Heart left ventricle (tissue), 13 donors: ENCODE measurements around the gene CCBE1.

ENCODE experiments used
- CTCF ChIP-seq, 12 donors: fragments of 200-600 bp; sonication (generic) in 4 of 12; IDR thresholded peaks; one replicate each; pipeline versions ENCODE4 v1.5.0 to v1.8.0; 2018 to 2022; ENCODE audit warnings: antibody characterized with exemption in 12 of 12, mild to moderate bottlenecking in 5 of 12
- POLR2A ChIP-seq, 2 donors: fragments of 450-650 bp; IDR thresholded peaks; one replicate each; pipeline ENCODE4 v1.6.1; 2017; ENCODE audit warnings: antibody characterized with exemption in 2 of 2, mild to moderate bottlenecking in 2 of 2, moderate library complexity in 2 of 2
- donor health status: ischemic (EF 13 %, LVEDD 7.1; RV severe dilation, severe dysfunction).
- donor health status: DM: no; HTN: yes; CAD: no.
- donor health status: DM: no; HTN: no; CAD: no.
- donor health status: ischemic (EF 25% LVEDD 6.9; RV normal size, moderate dysfunction).
- donor health status: ischemic (EF 25% LVEDD 5.7; RV mildly dilated, moderate dysfunction).
- donor health status: ischemic (EF 35%, LVEDD 5.7; RV mildly dilated, moderate dysfunction).
- donor health status: nonischemic (EF 11% LVEDD 7.7; RV severe dilation, severe dysfunction).
- donor health status: DM: yes; HTN: yes; CAD: no.
- donor health status: PGD.
- donor health status: ischemic (EF 29% LVEDD 5.4; RV normal size, mild dysfunction).
- donor health status: nonischemic (EF 23%, LVEDD 6.1; RV moderate dilation, normal function).

GRCh38 chr18:59520562-59521355 is 176.5 kb downstream of the CCBE1 start:
- TF ChIP-seq POLR2A (IDR thresholded peaks at IDR 0.05) (no peak), CTCF (IDR thresholded peaks at IDR 0.05) (no peak)
